ENCODE data around the gene TMPO. TPM values are rescaled to one million over a fixed set of nuclear protein-coding genes. Genes with fewer than 3 reads are reported as not detected.
"Not testable (repeated sequence)": the region's sequence is repeated elsewhere in the genome, so short reads cannot be mapped to it uniquely, and the experiment has no call there.

TMPO gene
- polyA plus RNA-seq, 1 donor from 2014 or later: 143 TPM

DNA sequence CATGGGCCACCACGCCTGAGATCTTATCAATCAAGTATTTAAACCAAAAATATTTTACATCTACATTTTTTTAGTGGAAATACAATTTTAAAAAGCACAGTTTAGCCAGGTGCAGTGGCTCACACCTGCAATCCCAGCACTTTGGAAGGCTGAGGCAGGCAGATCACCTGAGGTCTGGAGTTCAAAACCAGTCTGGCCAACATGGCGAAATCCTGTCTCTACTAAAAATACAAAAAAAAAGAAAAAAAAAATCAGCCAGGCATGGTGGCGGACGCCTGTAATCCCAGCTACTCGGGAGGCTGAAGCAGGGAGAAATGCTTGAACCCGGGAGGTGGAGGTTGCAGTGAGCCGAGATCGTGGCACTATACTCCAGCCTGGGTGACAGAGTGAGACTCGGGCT lies 27.0 kb upstream of the TMPO start:
- H3K4me3 ChIP-seq (ENCODE audit: low read length); H3K27ac ChIP-seq (ENCODE audit: low read length); H3F3A ChIP-seq (ENCODE audit: insufficient read depth, low read length, poor library complexity, severe bottlenecking); H3K27me3 ChIP-seq (ENCODE audit: insufficient read depth, low read depth, low read length); H3K4me2 ChIP-seq (ENCODE audit: low read length); H3K9ac ChIP-seq (ENCODE audit: low read length); H3K9me2 ChIP-seq (ENCODE audit: insufficient read depth, low read length); H3K9me3 ChIP-seq (ENCODE audit: low read length); H3K79me2 ChIP-seq (replicated peaks; ENCODE audit: insufficient read depth, low read length); H4K20me1 ChIP-seq (ENCODE audit: insufficient read depth); H3K36me3 ChIP-seq (ENCODE audit: insufficient read depth, low read length); H2AFZ ChIP-seq (ENCODE audit: low read depth, low read length): not testable (repeated sequence)

- no peak overlapping the region for H3K4me2 ChIP-seq (ENCODE audit: low read length)
- H2AFZ ChIP-seq (ENCODE audit: low read depth, low read length): no peak overlapping the region
- H3K36me3 ChIP-seq (ENCODE audit: insufficient read depth, low read length): no peaks in the 10 kb centered on the region
Measured at GRCh38 chr12:98489176-98489575, 26.2 kb upstream of the TMPO start.

More at GRCh38 chr12:98489176-98489575, 26.2 kb upstream of the TMPO start:
- no peak overlapping the region for H3K4me3 ChIP-seq (ENCODE audit: low read length)
- H3K79me2 ChIP-seq (replicated peaks; ENCODE audit: insufficient read depth, low read length): no peaks in the 10 kb centered on the region
- H3K9me3 ChIP-seq (ENCODE audit: low read length): no peaks in the 10 kb centered on the region
- no peak overlapping the region for H3K9ac ChIP-seq (ENCODE audit: low read length)
- no peaks in the 10 kb centered on the region for H3K9me2 ChIP-seq (ENCODE audit: insufficient read depth, low read length)
- H3F3A ChIP-seq (ENCODE audit: insufficient read depth, low read length, poor library complexity, severe bottlenecking): no peaks in the 10 kb centered on the region
- no peaks in the 10 kb centered on the region for H4K20me1 ChIP-seq (ENCODE audit: insufficient read depth)
- TF ChIP-seq REST (IDR thresholded peaks at IDR 0.05; ENCODE audit: borderline replicate concordance) (no peak), EZH2 (IDR thresholded peaks at IDR 0.05; ENCODE audit: borderline replicate concordance, insufficient read depth, low read length, poor library complexity, severe bottlenecking) (no peak), SMC3 (conservative IDR thresholded peaks at IDR 0.05; ENCODE audit: poor library complexity) (no peak), EP300 (conservative IDR thresholded peaks at IDR 0.05; ENCODE audit: poor library complexity, severe bottlenecking) (no peak), RAD21 (conservative IDR thresholded peaks at IDR 0.05) (no peak), POLR2AphosphoS5 (IDR thresholded peaks at IDR 0.05) (no peak), MXI1 (conservative IDR thresholded peaks at IDR 0.05; ENCODE audit: poor library complexity, severe bottlenecking) (no peak), TAF1 (IDR thresholded peaks at IDR 0.05; ENCODE audit: low read depth) (no peak)
- TF ChIP-seq, protein P1, sequence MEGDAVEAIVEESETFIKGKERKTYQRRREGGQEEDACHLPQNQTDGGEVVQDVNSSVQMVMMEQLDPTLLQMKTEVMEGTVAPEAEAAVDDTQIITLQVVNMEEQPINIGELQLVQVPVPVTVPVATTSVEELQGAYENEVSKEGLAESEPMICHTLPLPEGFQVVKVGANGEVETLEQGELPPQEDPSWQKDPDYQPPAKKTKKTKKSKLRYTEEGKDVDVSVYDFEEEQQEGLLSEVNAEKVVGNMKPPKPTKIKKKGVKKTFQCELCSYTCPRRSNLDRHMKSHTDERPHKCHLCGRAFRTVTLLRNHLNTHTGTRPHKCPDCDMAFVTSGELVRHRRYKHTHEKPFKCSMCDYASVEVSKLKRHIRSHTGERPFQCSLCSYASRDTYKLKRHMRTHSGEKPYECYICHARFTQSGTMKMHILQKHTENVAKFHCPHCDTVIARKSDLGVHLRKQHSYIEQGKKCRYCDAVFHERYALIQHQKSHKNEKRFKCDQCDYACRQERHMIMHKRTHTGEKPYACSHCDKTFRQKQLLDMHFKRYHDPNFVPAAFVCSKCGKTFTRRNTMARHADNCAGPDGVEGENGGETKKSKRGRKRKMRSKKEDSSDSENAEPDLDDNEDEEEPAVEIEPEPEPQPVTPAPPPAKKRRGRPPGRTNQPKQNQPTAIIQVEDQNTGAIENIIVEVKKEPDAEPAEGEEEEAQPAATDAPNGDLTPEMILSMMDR (IDR thresholded peaks at IDR 0.05; ENCODE audit: poor library complexity, severe bottlenecking): no peak
- H3K27ac ChIP-seq (ENCODE audit: low read length): no peak overlapping the region
- H3K27me3 ChIP-seq (ENCODE audit: insufficient read depth, low read depth, low read length): no peaks in the 10 kb centered on the region

Data from neural cell (in vitro differentiated cells).